Ammon's horn (tissue), 1 donor: ENCODE results near the gene KCNQ1.

Source experiments
- DNase-seq: peaks from one replicate; pipeline ENCODE4 v3.0.0-alpha.2; 2016; ENCODE audit warnings: low spot score

The KCNQ1 gene

DNA sequence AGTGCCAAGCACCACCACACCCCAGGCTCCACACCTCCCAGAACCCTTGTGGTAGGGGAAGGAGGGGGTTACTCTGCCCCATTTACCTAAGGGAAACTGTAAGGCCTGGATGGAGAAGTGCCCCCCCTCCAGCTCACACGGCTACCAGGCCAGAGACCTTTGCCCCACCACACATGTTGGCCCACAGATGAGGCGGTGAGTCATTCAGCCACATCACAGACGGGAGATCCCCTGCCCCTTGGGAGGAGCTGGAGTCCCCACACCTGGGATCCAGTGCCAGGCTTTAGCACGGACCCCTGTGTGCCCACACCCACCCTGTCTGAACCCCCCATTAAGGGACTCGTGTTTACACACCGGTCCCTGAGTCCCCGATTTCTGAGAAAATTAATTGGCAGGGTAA lies 415.8 kb downstream of the KCNQ1 start:
- no peak for DNase-seq

DNA sequence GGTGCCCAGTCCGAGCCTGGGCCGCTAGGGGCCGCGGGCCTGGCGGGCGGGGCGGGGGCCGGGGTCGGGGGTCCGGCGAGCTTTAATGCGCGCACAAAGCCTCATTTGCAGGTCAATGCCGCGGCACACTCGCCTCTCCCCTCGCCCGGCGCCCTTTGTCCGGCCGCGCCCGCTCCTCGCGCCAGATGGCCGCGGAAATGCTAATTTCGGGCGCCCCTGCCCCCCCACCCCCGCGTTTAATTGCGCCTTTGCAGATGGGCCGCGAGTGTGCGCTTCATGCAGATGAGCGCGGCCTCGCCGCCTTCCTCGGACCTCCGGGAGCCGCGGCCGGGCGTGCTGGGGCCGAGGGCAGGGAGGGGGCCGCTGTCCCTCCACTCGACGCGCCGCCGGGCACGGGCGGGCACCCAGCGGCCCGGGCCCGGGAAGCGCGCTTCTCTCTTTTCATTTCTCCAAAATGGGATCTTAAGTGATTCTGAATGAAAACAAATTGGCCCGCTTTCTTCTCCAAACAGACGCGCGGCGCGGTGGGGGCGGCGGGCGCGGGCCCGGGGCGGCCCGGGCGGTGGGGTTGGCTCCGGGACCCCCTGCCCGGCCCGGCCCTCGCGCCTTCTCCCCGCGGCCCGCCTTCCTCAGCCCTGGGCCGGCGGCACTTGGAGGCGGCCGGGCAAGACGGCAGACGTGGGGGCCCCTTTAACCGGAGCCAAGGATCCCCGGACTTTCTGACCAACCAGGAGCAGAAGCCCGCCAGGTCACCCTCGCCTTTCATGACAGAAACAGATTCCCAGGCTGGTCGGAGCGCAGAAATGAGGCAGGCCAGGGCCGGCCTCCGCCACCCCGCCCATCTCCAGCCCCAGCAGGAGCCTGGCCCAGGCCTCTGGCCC lies 417.8 kb downstream of the KCNQ1 start:
- no peak for DNase-seq

GRCh38 chr11:2863276-2863618 lies 418.4 kb downstream of the KCNQ1 start:
- no peak for DNase-seq

DNA sequence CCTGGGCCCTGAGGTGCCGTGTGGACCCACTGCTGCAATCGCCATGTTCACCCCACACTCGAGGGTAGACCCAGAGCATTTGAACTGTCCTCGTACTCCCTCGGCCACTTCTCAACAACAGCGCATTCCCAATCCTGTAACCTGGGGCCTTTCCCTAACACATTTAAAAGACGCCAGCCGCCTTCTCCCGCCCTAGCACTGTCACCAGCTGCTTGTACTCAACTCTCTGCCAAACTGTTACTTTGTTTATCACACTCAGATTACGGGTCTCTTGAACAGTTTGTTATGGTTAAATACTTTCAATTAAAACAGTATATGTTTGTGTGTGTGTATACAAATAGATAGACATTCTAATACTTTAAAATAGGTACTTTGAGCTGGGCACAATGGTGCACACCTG lies 420.1 kb downstream of the KCNQ1 start:
- DNase-seq = no peak

DNA sequence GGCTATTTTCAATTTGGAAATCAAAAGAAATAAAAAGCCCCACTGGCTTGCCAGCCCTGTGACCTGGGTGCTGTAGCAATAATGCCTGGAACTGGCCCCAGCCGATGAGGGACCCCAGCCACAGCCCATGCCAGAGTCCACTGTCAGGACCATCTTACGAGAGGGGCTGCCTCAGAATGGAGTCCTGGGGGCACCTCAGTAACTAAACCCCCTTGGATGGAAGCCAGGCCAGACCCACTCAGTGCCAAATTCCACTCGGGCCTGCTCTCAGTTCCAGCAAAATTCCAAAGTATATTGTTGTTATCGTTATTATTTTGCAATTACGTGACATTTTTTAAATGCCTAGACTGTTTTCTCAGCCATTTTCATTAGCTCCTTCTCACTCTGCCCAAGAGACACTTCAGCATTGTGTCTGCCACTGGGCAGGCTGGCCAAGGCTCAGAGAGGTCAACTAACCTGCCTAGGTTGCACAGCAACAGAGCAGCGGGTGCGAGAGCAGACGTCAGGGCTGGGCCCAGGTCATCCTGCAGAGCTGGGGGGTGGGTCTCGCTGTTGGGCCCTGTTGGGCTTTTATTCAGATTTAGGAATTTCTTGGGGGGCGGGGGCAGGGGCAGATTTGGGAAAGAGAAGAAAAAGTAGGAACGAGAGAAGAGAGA lies 421.2 kb downstream of the KCNQ1 start:
- DNase-seq = no peak

- DNase-seq = no peak
These were observed 422.3 kb downstream of the KCNQ1 start for GRCh38 chr11:2867142-2867541.

DNA sequence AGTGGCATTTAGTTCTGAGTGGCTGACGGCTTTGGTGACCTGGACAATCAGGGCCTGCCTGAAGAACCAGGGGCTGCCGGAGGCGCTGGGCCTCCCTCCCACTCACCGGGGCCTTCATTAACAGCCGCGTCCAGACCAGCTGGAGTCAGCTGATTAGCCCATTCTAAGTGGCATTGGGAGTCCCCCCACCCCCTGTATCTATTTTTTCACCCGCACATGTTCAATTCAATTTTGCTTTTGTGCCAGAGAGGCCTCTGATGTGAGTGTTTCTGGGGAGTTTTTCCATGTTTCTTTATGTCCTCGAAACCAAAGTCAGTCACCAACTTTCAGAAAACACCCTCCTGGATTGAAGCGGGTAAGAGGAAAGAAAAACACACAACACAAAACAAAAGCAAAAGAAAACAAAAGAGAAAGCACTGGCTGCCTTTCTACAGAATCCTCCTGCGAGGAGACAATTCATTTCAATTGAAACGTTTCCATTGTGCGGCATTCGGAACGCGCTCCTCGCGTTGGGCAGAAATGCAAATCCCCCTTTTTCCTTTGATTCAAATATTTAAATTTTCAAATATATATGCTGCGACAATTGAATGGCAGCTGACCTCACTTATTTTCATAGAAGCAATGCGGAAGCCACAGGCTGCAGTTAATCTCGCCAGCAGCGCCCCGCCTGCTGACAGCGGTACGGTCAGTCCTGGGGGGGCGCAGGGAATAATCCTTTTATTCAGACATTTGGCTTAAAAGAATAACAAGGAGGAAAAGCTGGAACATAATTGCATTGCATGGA lies 423.1 kb downstream of the KCNQ1 start:
- DNase-seq = peak; percentile 53

- DNase-seq = no peak
These were observed 423.8 kb downstream of the KCNQ1 start for GRCh38 chr11:2868506-2869133.

- peak; percentile 92 for DNase-seq
These were observed 424.3 kb downstream of the KCNQ1 start for GRCh38 chr11:2869134-2869526.

- peak; percentile 54 for DNase-seq
These were observed 425.0 kb downstream of the KCNQ1 start for GRCh38 chr11:2869561-2870427.

GRCh38 chr11:2870460-2870859 lies 425.7 kb downstream of the KCNQ1 start:
- no peak for DNase-seq

DNA sequence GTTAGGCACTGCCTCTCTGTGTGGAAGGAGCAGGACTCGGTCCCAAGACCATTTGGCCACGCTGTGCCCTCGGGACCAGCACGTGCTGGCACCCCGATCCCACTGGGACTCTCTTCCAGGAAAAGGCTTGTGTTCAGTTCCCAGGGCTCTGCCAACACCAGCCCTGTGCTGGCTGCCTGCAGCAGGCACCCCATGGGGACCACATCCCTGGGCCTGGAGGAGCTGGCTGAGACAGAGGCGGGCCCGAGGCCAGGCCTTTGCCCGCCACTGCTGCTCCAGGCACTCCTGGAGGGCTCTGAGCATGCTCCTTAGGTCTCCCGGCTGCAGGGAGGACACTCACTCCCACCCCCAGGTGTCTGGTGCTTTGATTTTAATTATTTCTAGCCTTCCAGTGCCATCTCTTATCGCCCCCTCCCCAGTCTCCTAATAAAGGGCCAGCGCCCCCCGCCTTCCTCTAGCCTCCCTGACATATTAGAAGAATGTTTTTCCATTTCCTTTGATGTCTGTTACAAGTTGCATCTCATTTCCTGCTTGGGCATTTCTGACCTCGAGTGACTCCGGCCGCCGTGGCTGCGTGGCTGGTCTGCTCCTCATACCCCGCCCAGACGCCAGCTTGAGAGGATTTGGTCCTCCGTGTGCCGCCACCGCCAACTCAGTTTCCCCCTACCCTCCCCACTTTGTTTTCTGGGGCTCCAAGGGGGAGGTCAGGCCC lies 426.3 kb downstream of the KCNQ1 start:
- DNase-seq = no peak

- no peak for DNase-seq
These were observed 430.2 kb downstream of the KCNQ1 start for GRCh38 chr11:2874963-2875362.

DNA sequence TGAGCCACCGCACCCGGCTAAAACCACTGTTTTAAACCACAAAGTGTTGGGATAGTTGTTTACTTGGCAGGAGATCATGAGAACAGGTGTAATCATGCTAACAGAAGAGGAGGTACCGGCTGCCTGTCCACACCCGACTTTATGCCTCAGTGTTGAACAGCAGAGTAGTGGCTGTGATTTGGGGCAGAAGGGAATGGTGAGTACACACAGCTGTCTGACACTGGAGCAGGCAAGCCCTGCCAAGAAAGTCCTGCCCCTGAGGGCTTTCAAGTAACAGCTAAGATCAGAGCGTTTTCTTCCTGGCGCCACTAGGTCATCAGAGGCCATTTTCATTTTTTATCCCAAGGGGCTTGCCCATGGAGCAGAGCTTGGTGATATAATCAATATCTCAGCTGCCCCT lies 432.7 kb downstream of the KCNQ1 start:
- DNase-seq = no peak

- DNase-seq = no peak
These were observed 434.0 kb downstream of the KCNQ1 start for GRCh38 chr11:2878782-2879181.

- no peak for DNase-seq
These were observed 435.8 kb downstream of the KCNQ1 start for GRCh38 chr11:2880646-2881045.

- no peak for DNase-seq
These were observed 436.5 kb downstream of the KCNQ1 start for GRCh38 chr11:2881076-2881980.

DNA sequence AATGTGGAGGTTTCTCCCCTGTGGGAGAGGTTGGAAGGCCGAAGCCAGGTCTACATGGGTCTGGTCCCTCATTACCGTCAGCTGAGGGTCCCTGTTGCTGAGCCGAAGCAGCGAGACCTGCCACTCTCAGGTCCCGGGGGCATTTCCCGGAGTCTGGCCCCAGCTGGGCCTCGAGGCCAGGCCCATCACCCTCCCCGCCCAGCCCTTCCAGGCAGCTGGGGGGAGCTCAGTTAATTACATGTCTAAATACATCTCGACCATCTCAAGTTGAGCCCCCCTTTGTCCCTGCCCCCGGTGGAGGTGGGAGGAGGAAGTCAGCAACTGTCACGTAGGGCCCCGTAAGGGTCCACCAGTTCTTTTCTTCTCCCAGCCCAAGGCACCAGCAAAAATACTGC lies 437.2 kb downstream of the KCNQ1 start:
- no peak for DNase-seq

- no peak for DNase-seq
These were observed 437.7 kb downstream of the KCNQ1 start for GRCh38 chr11:2882396-2883110.
